ENCODE data around the gene TC2N. TPM values are rescaled to one million over a fixed set of nuclear protein-coding genes. Genes with fewer than 3 reads are reported as not detected.
A peak's percentile ranks its signal among the peaks of the same experiment; 100 is the strongest.

TC2N gene
- total RNA-seq, 3 donors from 2014 or later (not counting 1 experiment from before 2014, with no cell fraction given), result 83.1 to 157 (median 126) TPM

DNA sequence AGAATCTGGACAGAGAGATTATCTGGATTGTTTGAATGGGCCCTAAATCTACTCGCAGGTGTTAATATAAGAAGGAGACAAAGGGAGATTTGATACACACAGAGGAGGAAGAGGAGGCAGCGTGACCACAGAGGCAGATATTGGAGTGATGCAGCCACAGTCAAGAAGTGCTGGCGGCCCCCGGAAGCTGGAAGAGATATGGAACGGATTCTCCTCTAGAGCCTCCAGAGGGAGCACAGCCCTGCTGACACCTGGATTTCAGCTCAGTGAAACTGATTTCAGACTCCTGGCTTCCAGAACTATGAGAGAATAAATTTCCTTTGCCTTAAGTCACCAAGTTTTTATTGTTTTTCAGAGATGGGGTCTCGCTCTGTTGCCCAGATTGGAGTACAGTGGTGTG is 9.2 kb upstream of the TC2N start:
- H3K36me3 ChIP-seq (ENCODE audit: control insufficient read depth, insufficient read depth, low read length), result no peaks in the 10 kb centered on the region
- H3K4me3 ChIP-seq (ENCODE audit: low read length), result no peak overlapping the region
- no peak overlapping the region for H3K27ac ChIP-seq (ENCODE audit: low read length)
- intact Hi-C loops (cut with micrococcal nuclease), result no loop called here
- no peaks in the 10 kb centered on the region for H3K27me3 ChIP-seq (ENCODE audit: control insufficient read depth, insufficient read depth, low read length)
- Mint-ChIP-seq H3K4me3 (no peak overlapping the region), H3K27me3 (ENCODE audit: low read depth in 2 of 2) (no peaks in the 10 kb centered on the region), H3K27ac (no peak overlapping the region), H3K9me3 (no peaks in the 10 kb centered on the region), H3K36me3 (no peaks in the 10 kb centered on the region), H3K4me1 (peaks cover 39 to 51% of the 10 kb centered on the region in 2 donors)
- 95% methylated on average over 6 of the region's 6 CpGs for WGBS (ENCODE audit: insufficient coverage)
- ATAC-seq, result no peak
- TF ChIP-seq, protein P1, sequence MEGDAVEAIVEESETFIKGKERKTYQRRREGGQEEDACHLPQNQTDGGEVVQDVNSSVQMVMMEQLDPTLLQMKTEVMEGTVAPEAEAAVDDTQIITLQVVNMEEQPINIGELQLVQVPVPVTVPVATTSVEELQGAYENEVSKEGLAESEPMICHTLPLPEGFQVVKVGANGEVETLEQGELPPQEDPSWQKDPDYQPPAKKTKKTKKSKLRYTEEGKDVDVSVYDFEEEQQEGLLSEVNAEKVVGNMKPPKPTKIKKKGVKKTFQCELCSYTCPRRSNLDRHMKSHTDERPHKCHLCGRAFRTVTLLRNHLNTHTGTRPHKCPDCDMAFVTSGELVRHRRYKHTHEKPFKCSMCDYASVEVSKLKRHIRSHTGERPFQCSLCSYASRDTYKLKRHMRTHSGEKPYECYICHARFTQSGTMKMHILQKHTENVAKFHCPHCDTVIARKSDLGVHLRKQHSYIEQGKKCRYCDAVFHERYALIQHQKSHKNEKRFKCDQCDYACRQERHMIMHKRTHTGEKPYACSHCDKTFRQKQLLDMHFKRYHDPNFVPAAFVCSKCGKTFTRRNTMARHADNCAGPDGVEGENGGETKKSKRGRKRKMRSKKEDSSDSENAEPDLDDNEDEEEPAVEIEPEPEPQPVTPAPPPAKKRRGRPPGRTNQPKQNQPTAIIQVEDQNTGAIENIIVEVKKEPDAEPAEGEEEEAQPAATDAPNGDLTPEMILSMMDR (IDR thresholded peaks at IDR 0.05), result no peak
- no peaks in the 10 kb centered on the region for H3K9me3 ChIP-seq (ENCODE audit: control insufficient read depth, insufficient read depth, low read length)
- H3K4me1 ChIP-seq (ENCODE audit: control insufficient read depth, insufficient read depth, low read length), result peaks cover 51% of the 10 kb centered on the region
- no peak for DNase-seq

DNA sequence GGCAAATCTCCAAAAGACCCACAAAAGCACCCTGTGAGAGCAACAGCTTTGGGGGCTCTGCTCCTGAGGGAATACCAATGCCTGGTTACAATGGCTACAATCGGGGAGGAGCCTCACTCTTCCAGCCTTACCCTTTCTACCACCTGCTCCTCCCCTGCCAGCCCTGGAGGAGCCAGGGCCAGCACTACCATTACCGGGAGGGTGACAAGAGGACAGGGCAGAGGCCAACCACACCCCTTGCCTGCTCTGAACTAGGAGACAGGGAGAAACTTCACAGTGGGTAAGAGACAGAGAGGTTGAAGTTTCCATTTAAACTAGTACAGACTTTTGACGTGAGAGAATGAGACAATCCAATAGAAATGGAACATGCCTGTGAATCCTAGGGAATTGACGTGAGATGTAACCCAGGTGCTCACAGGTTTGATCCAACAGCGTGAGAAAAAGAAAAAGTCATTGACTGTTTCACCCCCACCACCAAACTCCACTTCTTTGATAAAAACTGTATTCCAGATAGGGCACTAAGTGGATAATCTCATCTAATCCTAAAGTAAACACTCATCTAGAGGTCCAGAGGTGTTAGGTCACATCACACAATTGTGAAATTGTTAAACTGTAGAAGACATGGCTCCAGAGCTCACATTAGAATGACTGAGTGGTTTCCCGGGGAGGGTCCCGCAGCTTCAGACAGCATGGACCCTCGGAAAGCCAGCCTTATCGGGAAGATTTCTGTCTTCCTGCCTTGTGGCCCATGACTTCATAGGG is 8.4 kb upstream of the TC2N start:
- Mint-ChIP-seq H3K36me3 (no peaks in the 10 kb centered on the region), H3K4me1 (peaks cover 41 to 52% of the 10 kb centered on the region in 2 donors), H3K9me3 (no peaks in the 10 kb centered on the region), H3K27me3 (ENCODE audit: low read depth in 2 of 2) (no peaks in the 10 kb centered on the region), H3K27ac (no peak overlapping the region), H3K4me3 (no peak overlapping the region)
- no peak for ATAC-seq
- 99% methylated on average over 9 of the region's 9 CpGs for WGBS (ENCODE audit: insufficient coverage)
- Histone ChIP-seq H3K4me3 (ENCODE audit: low read length) (no peak overlapping the region), H3K27me3 (ENCODE audit: control insufficient read depth, insufficient read depth, low read length) (no peaks in the 10 kb centered on the region), H3K36me3 (ENCODE audit: control insufficient read depth, insufficient read depth, low read length) (no peaks in the 10 kb centered on the region), H3K27ac (ENCODE audit: low read length) (no peak overlapping the region), H3K9me3 (ENCODE audit: control insufficient read depth, insufficient read depth, low read length) (no peaks in the 10 kb centered on the region), H3K4me1 (ENCODE audit: control insufficient read depth, insufficient read depth, low read length) (peaks cover 52% of the 10 kb centered on the region)
- TF ChIP-seq, protein P1 (IDR thresholded peaks at IDR 0.05), result no peak
- intact Hi-C loops (cut with micrococcal nuclease), result no loop called here
- DNase-seq, result no peak

DNA sequence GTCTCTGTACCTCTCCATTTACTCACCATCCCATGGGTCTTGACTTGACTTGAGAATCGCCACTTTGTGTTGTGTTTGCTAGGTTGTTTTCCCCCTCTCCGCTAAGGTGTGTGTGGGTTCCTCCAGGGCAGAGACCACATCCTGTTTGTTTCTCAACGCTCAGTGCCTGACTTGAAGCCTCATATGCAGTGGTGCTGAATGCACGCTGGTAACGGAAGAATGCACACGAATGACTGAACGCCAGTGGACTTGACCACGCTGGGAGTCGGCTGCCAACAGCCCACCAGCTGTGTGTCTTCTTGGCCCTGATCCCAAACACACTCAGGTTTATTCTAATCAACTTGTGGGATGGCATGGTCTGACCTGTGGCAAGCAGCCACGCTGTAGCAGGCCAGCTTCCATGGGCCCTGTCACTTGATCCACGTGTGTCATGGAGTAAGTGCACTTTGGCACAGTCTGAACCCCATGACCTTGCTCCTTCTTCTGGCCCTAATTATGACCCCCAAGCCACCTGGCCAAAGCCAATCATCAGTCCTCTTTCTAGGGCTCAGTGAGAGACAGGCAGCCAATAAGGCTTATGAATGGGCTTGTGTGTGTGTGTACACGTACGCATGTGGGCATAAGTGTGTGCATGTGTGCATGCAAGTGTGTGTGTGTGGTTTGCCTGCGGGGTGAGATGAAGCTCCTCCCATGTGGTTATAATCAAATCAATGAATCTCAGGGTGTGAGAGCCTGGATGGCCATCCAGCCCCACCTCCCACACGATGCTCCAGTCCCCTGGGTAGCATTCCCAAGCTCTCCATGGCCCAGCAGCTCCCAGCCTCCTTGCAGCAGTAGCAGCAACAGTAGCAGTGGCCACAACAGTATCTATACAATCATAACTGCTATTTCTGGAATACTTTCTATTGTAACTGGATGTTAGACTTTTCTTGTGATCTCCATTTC is 6.4 kb upstream of the TC2N start:
- Mint-ChIP-seq H3K4me1 (peaks cover 60 to 68% of the 10 kb centered on the region in 2 donors), H3K9me3 (no peaks in the 10 kb centered on the region), H3K36me3 (no peaks in the 10 kb centered on the region), H3K27ac (peak overlapping the region; percentile 79 to 86), H3K4me3 (peak overlapping the region; percentile 76), H3K27me3 (ENCODE audit: low read depth in 2 of 2) (no peaks in the 10 kb centered on the region)
- no peaks in the 10 kb centered on the region for H3K36me3 ChIP-seq (ENCODE audit: control insufficient read depth, insufficient read depth, low read length)
- intact Hi-C loops (cut with micrococcal nuclease), result no loop called here
- H3K27ac ChIP-seq (ENCODE audit: low read length), result peak overlapping the region; percentile 80
- no peaks in the 10 kb centered on the region for H3K9me3 ChIP-seq (ENCODE audit: control insufficient read depth, insufficient read depth, low read length)
- ATAC-seq (peak; percentile 74 to 88 (median 82)), DNase-seq (peak; percentile 61 to 94)
- TF ChIP-seq, protein P1 (IDR thresholded peaks at IDR 0.05), result no peak
- peaks cover 68% of the 10 kb centered on the region for H3K4me1 ChIP-seq (ENCODE audit: control insufficient read depth, insufficient read depth, low read length)
- WGBS (ENCODE audit: insufficient coverage), result 16% methylated on average over 14 of the region's 15 CpGs
- peak overlapping the region; percentile 11 for H3K4me3 ChIP-seq (ENCODE audit: low read length)
- no peaks in the 10 kb centered on the region for H3K27me3 ChIP-seq (ENCODE audit: control insufficient read depth, insufficient read depth, low read length)
